BJ (cell line): ENCODE results near the gene MRPL40. TPM values are rescaled to one million over a fixed set of nuclear protein-coding genes. Genes with fewer than 3 reads are reported as not detected.

Experiments
- CTCF ChIA-PET: fragments of 350-600 bp; formaldehyde crosslinking; extraction: SDS; loops from one replicate; lab custom pipeline; 2021; ENCODE audit warnings: antibody characterized with exemption, inconsistent platforms; lab: Yijun Ruan, JAX
- POLR2A ChIA-PET: fragments of 300-600 bp; sonication (Branson Sonifier 250); formaldehyde crosslinking; extraction: SDS; loops from one replicate; lab custom pipeline; 2021; ENCODE audit warnings: antibody characterized with exemption; lab: Charles Lee
- DNase-seq: peaks from one replicate; pipeline ENCODE4 v3.0.0-alpha.2; 2011; ENCODE audit warnings: low read depth
- H3K27me3 ChIP-seq: 2 replicates; pipeline ENCODE4 v1.6.0; 2011; ENCODE audit warnings: low read length; ENCODE audit not compliant: control insufficient read depth, insufficient read depth
- H3K36me3 ChIP-seq: 2 replicates; pipeline ENCODE4 v1.5.1; 2011; ENCODE audit warnings: low read length; ENCODE audit not compliant: control insufficient read depth, insufficient read depth
- H3K4me3 ChIP-seq: 2 replicates; pipeline ENCODE4 v1.5.1; 2011; ENCODE audit warnings: low read depth, mild to moderate bottlenecking, control low read depth, low read length
- polyA plus RNA-seq: library from polyadenylated mRNA; depleted of rRNA; stranded (reverse); fragments of >200 nt; gene quantifications from 2 replicates; pipeline ENCODE4 v1.2.3, GENCODE V29; 2011
- TF ChIP-seq, protein P1 (sequence below): IDR thresholded peaks from 2 replicates; pipeline ENCODE4 v1.5.1; 2011; ENCODE audit warnings: low read depth, mild to moderate bottlenecking, control low read depth, inconsistent platforms, low read length, moderate library complexity; ENCODE audit not compliant: insufficient read depth

The MRPL40 gene
- polyA plus RNA-seq, 1 experiment, result 35.5 TPM

DNA sequence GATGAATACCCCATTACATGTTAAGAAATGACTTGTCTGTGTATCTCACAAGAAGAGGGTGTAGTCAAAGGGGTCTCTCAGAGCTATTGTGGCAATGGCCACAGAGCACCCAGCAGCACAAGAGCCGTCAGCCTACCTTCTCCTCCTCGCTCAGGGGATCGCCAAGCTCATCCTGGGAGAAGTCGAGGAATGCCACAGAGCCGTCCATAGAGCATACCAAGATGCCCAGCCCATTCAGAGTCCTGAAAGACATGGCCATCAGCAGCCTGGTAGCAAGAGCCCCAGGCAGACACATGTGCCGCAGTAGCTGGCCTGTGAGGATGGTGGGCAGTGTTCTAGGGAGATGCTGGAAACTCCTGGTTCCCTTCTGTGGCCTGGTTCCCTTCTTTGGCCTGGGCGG lies 44.8 kb upstream of the MRPL40 start:
- TF ChIP-seq, protein P1, sequence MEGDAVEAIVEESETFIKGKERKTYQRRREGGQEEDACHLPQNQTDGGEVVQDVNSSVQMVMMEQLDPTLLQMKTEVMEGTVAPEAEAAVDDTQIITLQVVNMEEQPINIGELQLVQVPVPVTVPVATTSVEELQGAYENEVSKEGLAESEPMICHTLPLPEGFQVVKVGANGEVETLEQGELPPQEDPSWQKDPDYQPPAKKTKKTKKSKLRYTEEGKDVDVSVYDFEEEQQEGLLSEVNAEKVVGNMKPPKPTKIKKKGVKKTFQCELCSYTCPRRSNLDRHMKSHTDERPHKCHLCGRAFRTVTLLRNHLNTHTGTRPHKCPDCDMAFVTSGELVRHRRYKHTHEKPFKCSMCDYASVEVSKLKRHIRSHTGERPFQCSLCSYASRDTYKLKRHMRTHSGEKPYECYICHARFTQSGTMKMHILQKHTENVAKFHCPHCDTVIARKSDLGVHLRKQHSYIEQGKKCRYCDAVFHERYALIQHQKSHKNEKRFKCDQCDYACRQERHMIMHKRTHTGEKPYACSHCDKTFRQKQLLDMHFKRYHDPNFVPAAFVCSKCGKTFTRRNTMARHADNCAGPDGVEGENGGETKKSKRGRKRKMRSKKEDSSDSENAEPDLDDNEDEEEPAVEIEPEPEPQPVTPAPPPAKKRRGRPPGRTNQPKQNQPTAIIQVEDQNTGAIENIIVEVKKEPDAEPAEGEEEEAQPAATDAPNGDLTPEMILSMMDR, result no peak
- H3K27me3 ChIP-seq, result no peaks in the 10 kb centered on the region
- ChIA-PET POLR2A (no interaction called here), CTCF (interaction anchor here (0.9 kb wide), 1 partner anchor 9 kb away, joined by 3 read pairs; no protein-coding TSS in a partner anchor)
- no peak overlapping the region for H3K4me3 ChIP-seq
- no peak for DNase-seq
- H3K36me3 ChIP-seq, result peaks cover 35% of the 10 kb centered on the region

DNA sequence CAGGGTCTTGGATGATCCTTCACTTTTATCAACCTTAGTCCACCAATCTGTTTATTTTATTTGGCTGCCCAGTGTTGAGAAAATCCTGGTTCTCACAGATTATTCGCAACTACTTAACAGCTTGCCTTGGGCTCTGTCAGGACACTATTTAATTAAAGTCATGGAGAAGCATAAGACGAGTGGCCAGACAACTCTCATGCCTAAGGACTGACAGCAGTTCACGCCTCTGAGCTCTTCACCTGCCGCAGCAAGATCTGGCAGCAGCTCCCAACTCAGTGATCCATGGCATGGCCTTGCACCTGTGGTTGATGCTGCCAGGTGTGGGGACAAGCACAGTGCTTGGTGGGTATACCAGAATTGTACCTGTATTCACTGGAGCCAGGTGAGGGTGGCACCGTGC lies 38.6 kb upstream of the MRPL40 start:
- H3K4me3 ChIP-seq, result no peak overlapping the region
- TF ChIP-seq, protein P1, result no peak
- peaks cover 43% of the 10 kb centered on the region for H3K36me3 ChIP-seq
- CTCF ChIA-PET, result interaction anchor here (0.6 to 1.7 kb wide), 3 partner anchors 12 to 237 kb away, joined by 3 to 5 read pairs (median 4); no protein-coding TSS in a partner anchor
- POLR2A ChIA-PET, result no interaction called here
- no peak for DNase-seq
- no peaks in the 10 kb centered on the region for H3K27me3 ChIP-seq

DNA sequence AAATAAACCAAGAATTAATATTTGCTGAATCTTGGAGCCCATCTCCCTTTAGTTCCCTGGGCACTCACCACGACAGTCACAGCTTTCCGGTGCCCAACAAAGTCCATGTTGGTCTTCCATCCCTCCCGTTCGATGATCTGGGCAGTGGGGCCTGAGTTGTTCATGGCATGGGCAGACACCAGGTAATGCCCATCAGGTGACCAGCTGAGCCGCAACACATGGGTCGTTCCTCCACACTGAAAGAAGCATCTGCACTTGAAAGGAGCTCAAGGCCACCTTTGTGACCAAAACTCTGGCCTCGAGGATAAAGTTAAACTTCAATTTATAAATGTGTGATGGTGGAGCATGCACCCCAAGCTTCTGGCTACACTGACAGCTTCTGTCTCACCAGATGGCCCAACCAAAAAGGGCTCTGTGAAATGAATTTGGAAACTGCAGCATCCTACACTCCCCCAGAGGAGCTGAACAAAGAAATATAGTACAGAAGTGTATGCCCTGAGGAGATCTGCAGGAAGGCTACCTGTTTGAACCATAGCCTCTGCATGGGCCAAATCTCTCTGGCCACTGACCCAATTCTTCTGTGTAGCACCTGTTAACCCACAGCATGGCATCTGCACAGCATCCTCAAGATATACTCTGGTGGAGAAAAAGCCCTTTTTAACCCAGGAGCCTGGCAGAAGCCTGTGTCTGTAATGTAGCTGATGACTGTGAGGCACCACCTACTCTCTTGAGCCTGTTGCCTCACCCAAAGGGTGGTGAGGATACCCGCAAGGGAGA lies 37.9 kb upstream of the MRPL40 start:
- TF ChIP-seq, protein P1, result no peak
- ChIA-PET CTCF (interaction anchor here (0.5 to 1.7 kb wide), 5 partner anchors 9 to 236 kb away, joined by 3 to 5 read pairs (median 4); no protein-coding TSS in a partner anchor), POLR2A (no interaction called here)
- no peak overlapping the region for H3K4me3 ChIP-seq
- H3K36me3 ChIP-seq, result peaks cover 42% of the 10 kb centered on the region
- H3K27me3 ChIP-seq, result no peaks in the 10 kb centered on the region
- no peak for DNase-seq

DNA sequence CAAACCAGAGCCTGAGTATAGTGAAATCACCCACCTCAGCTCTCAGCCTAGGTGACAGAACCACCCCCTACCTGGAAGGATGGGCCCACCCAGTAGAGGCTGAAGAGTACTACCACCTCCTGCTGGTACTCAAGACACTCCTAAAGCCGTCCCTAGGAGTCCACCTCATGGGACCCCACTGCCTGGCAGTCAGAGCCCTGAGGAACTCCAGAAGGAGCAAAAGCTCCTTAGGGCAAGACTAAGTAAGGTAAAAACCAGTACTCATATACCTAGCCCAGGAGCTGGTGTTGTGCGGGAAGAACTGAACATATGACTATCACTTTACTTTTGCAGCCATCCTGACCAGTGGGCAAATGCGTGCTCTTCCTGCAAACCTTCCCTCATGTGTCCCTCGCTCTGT lies 37.1 kb upstream of the MRPL40 start:
- TF ChIP-seq, protein P1, result no peak
- POLR2A ChIA-PET, result no interaction called here
- no peak overlapping the region for H3K4me3 ChIP-seq
- DNase-seq, result no peak
- CTCF ChIA-PET, result interaction anchor here (0.7 kb wide), 1 partner anchor 9 kb away, joined by 4 read pairs; no protein-coding TSS in a partner anchor
- H3K36me3 ChIP-seq, result peaks cover 40% of the 10 kb centered on the region
- no peaks in the 10 kb centered on the region for H3K27me3 ChIP-seq

DNA sequence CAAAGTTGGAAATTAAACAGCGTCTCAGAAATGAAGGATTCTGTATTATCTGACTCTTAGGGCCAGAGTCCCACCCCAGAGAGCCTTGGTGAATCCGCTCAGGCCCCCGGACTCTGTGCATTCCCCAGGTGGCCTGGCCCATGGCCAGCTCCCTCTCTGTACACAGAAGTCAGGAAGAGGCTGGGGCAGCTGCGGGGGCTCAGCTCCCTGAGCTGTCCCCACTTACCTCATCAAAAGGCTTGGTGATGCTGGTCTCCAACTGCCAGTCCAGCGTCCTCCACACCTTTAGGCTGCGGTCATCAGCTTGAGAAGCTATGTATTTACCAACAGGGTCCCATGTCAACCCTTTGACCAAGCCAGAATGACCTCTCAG lies 35.8 kb upstream of the MRPL40 start:
- no peak for DNase-seq
- POLR2A ChIA-PET, result no interaction called here
- TF ChIP-seq, protein P1, result no peak
- CTCF ChIA-PET, result interaction anchor here (0.6 to 1.5 kb wide), 4 partner anchors 9 to 457 kb away, joined by 3 read pairs; no protein-coding TSS in a partner anchor
- Histone ChIP-seq H3K27me3 (no peaks in the 10 kb centered on the region), H3K36me3 (peaks cover 40% of the 10 kb centered on the region), H3K4me3 (no peak overlapping the region)
